ENCODE measurements around the gene RTKN.

RTKN gene

GRCh38 chr2:74384051-74384450, 57.7 kb downstream of the RTKN start:
- H3K4me3 ChIP-seq (ENCODE audit: low read depth, low read length), result no peak overlapping the region
- peak; percentile 66 for DNase-seq (ENCODE audit: low read depth)
- TF ChIP-seq CTCF (conservative IDR thresholded peaks at IDR 0.05; ENCODE audit: low read depth, low read length), result no peak

- peak; percentile 86 for DNase-seq (ENCODE audit: low read depth)
- TF ChIP-seq CTCF (conservative IDR thresholded peaks at IDR 0.05; ENCODE audit: low read depth, low read length), result no peak
- H3K4me3 ChIP-seq (ENCODE audit: low read depth, low read length), result no peak overlapping the region
Observed at GRCh38 chr2:74383254-74383653, 58.5 kb downstream of the RTKN start.

- no peak for DNase-seq (ENCODE audit: low read depth)
- H3K4me3 ChIP-seq (ENCODE audit: low read depth, low read length), result no peak overlapping the region
- no peak for TF ChIP-seq CTCF (conservative IDR thresholded peaks at IDR 0.05; ENCODE audit: low read depth, low read length)
Observed at GRCh38 chr2:74381751-74382150, 60.0 kb downstream of the RTKN start.

- DNase-seq (ENCODE audit: low read depth), result peak; percentile 84
- peak within 1 kb of the TSS; percentile 60 for H3K4me3 ChIP-seq (ENCODE audit: low read depth, low read length)
- TF ChIP-seq CTCF (conservative IDR thresholded peaks at IDR 0.05; ENCODE audit: low read depth, low read length), result no peak
Observed at GRCh38 chr2:74379851-74380789, 61.6 kb downstream of the RTKN start, which contains the start of gene DCTN1. Gene DCTN1, minus strand, starts transcription at chr2:74380311. Its CDS starts 274 bp downstream, at chr2:74380037.

GRCh38 chr2:74378007-74378406, 63.7 kb downstream of the RTKN start:
- no peak for DNase-seq (ENCODE audit: low read depth)
- TF ChIP-seq CTCF (conservative IDR thresholded peaks at IDR 0.05; ENCODE audit: low read depth, low read length), result no peak
- H3K4me3 ChIP-seq (ENCODE audit: low read depth, low read length), result no peak overlapping the region

GRCh38 chr2:74375838-74376237, 65.9 kb downstream of the RTKN start:
- no peak for DNase-seq (ENCODE audit: low read depth)
- no peak for TF ChIP-seq CTCF (conservative IDR thresholded peaks at IDR 0.05; ENCODE audit: low read depth, low read length)
- no peak overlapping the region for H3K4me3 ChIP-seq (ENCODE audit: low read depth, low read length)

Measured in choroid plexus epithelial cell (primary cell).